ENCODE results near the gene STRN. TPM values are rescaled to one million over a fixed set of nuclear protein-coding genes. Genes with fewer than 3 reads are reported as not detected.

Gene STRN
- total RNA-seq, 2 donors from 2014 or later, result 29.8 to 37.2 TPM

- Mint-ChIP-seq H3K9me3 (no peaks in the 10 kb centered on the region), H3K36me3 (no peaks in the 10 kb centered on the region), H3K27ac (no peak overlapping the region)
- DNase-seq (ENCODE audit: low spot score in 2 of 2) (no peak), ATAC-seq (no peak)
These were observed 168.8 kb downstream of the STRN start for GRCh38 chr2:36797324-36798070.

Other genes with a start within 250 kb of the STRN start
- 10 to 100 TPM; 17.1 to 21.1 TPM for gene HEATR5B, start 117.8 kb upstream of the STRN start, total RNA-seq
- gene GPATCH11, start 118.0 kb upstream of the STRN start, total RNA-seq, result 10 to 100 TPM in 1 of 2 donors, 1 to 10 TPM in 1; 9.4 to 26.8 TPM
- gene EIF2AK2, start 190.4 kb upstream of the STRN start, total RNA-seq, result 10 to 100 TPM; 32.0 to 68.6 TPM
- not detected for gene SULT6B1, start 222.1 kb upstream of the STRN start, total RNA-seq
- gene CEBPZOS, start 230.0 kb upstream of the STRN start, total RNA-seq, result 10 to 100 TPM; 29.1 to 46.9 TPM